ENCODE results near the gene BABAM1.

- TF ChIP-seq CTCF (IDR thresholded peaks at IDR 0.05) (peak in 1 of 4 experiments; percentile 18), POLR2AphosphoS5 (IDR thresholded peaks at IDR 0.05) (no peak), POLR2A (IDR thresholded peaks at IDR 0.05) (no peak)
These were observed 20.4 kb upstream of the BABAM1 start for GRCh38 chr19:17246681-17247425.

Measured in prostate gland (tissue), 2 donors.